Measurements from ENCODE around the gene C9orf43. TPM values are rescaled to one million over a fixed set of nuclear protein-coding genes. Genes with fewer than 3 reads are reported as not detected.
"Not testable (repeated sequence)": the region's sequence is repeated elsewhere in the genome, so short reads cannot be mapped to it uniquely, and the experiment has no call there.

C9orf43 gene
- total RNA-seq, 1 donor from 2014 or later = 0.45 TPM

DNA sequence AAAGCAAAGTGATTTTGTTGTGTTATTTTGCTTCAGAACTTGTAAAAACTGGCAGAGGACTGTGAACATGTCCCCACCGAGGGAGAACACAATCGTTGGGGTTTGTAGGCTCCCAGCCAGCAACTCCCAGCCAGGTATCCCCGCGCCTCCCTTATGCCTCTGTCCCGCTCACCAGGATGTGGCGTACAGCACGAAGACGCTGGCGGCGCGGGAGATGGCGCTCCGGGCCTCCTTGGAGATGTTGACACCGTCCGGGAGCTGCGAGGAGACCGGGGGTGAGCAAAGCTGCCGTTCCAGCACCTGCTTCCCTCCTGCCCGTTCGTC lies 702 bp upstream of the C9orf43 start:
- no peak for DNase-seq (ENCODE audit: low spot score)

- no peak for DNase-seq (ENCODE audit: low spot score)
Measured at GRCh38 chr9:113416149-113416721, 5.7 kb downstream of the C9orf43 start.

DNA sequence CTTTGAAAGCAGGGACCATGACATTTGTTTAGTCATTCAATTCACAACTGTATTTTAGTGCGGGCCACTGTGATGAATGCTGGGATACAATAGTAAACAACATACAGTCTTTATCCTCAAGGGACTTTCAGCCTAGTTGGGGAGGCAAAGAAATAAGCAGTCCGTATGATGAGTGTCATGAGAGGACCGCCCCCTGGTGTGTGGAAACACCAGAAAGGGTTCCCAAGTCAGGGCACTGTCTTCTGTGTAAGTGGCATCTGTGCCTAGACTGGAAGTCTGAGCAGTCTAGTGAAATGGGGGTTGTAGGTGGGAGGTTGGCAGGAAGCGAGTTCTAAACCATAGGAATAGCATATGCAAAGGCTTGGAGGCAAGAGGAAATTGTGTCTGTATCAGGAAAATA lies 6.8 kb downstream of the C9orf43 start:
- no peak for DNase-seq (ENCODE audit: low spot score)

- no peak for DNase-seq (ENCODE audit: low spot score)
Measured at GRCh38 chr9:113421726-113422125, 11.2 kb downstream of the C9orf43 start.

- DNase-seq (ENCODE audit: low spot score) = no peak
Measured at GRCh38 chr9:113425072-113425471, 14.5 kb downstream of the C9orf43 start.

DNA sequence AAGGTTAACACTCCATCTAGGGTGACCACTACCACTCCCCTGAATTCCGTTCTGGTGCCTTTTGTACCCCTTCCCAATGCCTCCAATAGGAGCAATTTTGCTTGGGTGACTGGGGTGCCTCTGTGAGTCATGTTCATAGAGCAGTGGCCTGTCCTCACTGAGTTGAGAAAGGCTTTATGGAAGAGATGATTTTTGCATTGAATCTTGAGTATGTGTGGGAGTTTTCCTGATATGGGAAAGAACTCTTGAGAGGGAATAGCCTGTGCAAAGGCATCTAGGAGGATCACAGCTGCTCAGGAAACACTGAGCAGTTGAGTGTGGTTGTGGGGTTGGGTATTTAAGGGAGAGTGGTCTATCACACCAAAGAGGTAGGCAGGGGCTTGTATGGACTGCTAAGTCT lies 16.2 kb downstream of the C9orf43 start:
- no peak for DNase-seq (ENCODE audit: low spot score)

DNA sequence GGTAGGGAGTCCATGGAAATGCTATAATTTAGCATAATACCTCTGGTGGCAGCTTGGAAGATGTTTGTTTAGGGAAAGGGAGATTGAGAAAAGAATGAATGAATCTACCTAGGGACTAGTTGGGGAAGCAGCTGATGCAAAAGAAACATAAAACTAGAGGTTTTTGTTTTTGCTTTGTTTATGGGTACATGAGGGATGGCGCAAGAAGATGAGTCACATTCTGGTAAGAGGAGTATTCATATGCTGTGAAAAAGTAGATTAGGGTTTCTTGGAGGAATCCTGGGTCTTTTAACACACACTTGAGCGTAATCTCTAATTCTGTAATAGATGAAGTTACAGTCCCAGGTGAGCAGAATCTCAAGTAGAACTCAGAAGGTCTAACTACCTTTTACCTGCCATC lies 17.1 kb downstream of the C9orf43 start:
- no peak for DNase-seq (ENCODE audit: low spot score)

DNA sequence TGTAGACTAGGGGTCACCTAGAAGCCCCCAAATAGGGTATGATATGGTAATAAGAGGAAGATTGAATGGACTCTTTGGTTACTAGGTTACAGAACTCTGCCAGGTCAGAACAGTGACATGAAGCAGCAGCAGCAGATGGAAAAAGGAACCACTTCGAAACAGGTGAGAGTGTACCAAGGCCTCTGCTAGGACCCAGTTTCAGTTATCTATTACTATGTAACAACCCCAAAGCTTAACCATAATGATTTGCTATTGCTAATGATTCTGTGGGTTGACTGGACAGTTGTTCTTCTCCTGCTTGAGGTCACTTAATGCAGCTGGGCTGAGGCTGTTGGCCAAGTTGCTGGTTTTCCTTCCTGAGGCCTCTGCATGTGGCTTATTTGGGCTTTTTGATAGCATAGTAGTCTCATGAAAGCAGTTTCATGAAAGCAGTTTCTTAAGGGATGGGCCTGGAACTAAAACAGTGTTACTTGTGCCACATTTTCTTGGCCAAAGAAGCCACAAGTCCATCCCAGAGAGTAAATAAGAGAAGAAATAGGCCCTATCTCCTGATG lies 17.6 kb downstream of the C9orf43 start:
- DNase-seq (ENCODE audit: low spot score) = no peak

DNA sequence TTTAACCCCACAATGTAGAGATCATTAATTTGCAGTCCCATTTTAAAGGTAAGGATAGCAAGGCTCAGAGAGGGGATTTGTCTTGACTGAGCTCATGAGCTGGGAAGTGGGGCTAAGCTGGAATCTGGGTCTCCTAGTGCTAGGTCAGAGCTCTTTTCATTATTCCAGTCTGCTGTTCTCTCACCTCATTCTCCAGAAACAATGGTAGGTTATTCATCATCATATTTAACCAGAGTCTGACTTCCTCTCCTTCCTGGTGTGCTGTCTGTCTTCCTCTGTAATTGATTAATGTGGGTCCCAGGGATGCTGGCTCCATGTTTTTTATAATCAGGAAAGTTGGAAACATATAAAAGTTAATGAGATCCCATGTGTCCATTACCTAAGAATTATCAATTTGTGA lies 20.6 kb downstream of the C9orf43 start:
- no peak for DNase-seq (ENCODE audit: low spot score)

DNA sequence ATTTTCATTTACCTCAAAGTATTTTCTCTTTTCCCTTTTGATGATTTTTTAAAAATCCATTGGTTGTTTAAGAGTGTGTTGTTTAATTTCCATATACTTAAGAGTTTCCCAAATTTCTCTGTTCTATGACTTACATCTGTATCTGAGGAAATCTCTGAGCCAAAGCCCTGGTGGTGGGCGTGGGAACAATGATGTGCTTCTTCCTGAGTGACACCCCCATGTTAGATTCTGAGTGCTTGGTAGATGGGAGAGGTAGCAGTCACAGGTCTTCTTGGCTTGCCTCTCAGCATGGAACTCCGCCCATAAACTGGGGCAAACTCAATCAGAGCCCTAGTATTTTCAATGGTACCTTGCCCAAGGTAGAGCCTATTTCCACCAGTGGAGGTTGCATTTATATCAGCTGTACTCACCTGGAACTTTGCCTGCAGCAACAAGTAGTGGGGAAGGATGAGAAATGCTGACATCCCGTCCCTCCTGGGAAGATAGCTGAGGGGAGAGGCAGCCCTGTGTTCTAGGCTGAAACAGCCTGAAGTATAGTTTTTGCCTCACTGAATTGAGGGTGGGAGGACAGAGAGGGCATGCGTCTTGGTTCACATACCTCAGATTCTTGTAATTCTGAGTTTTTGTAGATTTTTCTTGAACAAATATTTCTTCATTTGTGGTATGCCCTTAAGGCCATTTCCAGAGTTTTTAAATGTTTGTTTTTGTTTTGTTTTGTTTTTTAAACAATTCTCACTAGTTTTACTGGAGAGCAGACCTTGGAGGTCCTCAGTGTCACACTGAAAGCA lies 26.4 kb downstream of the C9orf43 start:
- no peak for DNase-seq (ENCODE audit: low spot score)

DNA sequence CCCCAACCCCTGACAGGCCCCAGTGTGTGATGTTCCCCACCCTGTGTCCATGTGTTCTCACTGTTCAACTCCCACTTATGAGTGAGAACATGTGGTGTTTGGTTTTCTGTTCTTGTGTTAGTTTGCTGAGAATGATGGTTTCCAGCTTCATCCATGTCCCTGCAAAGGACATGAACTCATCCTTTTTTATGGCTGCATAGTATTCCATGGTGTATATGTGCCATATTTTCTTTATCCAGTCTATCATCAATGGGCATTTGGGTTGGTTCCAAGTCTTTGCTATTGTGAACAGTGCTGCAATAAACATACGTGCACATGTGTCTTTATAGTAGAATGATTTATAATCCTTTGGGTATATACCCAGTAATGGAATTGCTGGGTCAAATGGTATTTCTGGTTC lies 27.2 kb downstream of the C9orf43 start:
- DNase-seq (ENCODE audit: low spot score) = not testable (repeated sequence)

- DNase-seq (ENCODE audit: low spot score) = no peak
Measured at GRCh38 chr9:113444736-113445135, 34.2 kb downstream of the C9orf43 start.

- DNase-seq (ENCODE audit: low spot score) = no peak
Measured at GRCh38 chr9:113446323-113446740, 35.8 kb downstream of the C9orf43 start.

DNA sequence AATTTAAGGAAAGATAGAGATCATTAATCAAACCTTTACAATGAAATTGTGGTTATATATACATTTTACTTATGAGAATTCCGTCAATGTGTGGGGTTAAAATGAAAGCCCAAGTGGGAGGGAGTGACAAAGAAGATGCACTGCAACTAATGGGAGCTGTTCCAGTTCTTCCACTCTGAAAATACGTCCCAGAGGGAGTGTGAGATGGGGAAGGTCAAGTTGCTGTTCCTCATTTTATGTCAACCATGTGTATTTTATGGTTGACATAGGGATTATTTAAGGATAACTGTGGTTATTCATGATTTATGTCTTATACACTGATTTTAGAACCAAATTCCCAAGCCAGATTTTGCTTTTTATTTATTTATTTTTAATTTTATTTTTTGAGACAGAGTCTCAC lies 38.8 kb downstream of the C9orf43 start:
- no peak for DNase-seq (ENCODE audit: low spot score)

- DNase-seq (ENCODE audit: low spot score) = no peak
Measured at GRCh38 chr9:113452113-113452605, 41.6 kb downstream of the C9orf43 start.

- no peak for DNase-seq (ENCODE audit: low spot score)
Measured at GRCh38 chr9:113454914-113455761, 44.6 kb downstream of the C9orf43 start.

- no peak for DNase-seq (ENCODE audit: low spot score)
Measured at GRCh38 chr9:113456235-113456634, 45.7 kb downstream of the C9orf43 start.

GRCh38 chr9:113461285-113461684 lies 50.7 kb downstream of the C9orf43 start:
- DNase-seq (ENCODE audit: low spot score) = no peak

GRCh38 chr9:113461943-113462342 lies 51.4 kb downstream of the C9orf43 start:
- DNase-seq (ENCODE audit: low spot score) = no peak

- no peak for DNase-seq (ENCODE audit: low spot score)
Measured at GRCh38 chr9:113462781-113463286, 52.3 kb downstream of the C9orf43 start.

DNA sequence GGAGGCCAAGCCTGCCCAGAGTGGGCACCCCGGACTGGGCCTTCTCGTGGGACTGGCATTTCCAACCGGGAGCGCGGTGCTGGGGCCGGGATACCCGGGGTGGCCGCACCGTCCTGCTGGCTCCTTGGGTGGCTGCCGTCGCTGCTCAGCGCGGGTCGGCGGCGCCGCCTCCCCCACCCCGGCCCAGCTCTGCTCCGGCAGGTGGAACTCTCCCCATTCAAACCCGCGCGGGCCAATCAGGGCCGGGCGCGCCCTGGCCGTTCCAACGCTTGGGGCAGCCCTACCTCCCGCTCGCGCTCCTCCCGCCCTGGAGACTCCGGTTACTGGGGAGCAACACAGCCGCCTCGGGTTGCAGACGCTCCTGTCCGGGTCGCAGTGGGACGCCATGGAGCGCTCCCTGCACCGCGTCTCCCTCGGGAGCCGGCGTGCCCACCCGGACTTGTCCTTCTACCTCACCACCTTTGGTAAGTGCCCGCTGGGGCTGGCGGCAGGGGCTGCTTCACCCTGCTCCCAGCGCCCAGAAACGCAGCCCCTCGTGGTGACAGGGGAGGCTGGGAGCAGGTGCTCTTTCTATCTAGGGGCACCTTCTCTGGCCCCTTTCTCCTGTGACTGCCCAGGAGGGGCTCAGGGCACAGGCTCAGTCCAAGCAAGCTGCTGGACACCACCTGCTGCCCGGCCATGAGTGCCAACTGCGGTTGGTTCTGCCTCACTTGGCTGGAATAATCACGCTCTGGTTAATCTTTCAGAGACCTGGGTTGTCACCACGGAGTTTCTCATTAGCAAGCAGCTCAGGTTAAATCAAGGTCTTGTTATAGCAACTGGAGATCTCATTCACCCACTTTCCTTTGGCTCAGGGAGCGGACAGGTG lies 53.1 kb downstream of the C9orf43 start, which contains the start of gene RGS3:
Gene RGS3 (plus strand): TSS at position 310 of the 868 bp plus-strand sequence. CDS start 76 bp downstream, at position 386.
- no peak for DNase-seq (ENCODE audit: low spot score)
